Kidney epithelial cell (primary cell): ENCODE results near the gene BMPR1A. TPM values are rescaled to one million over a fixed set of nuclear protein-coding genes. Genes with fewer than 3 reads are reported as not detected.

Experiments used
- DNase-seq: peaks from one replicate; pipeline ENCODE4 v3.0.0-alpha.2; 2010; ENCODE audit warnings: low read depth
- H3K27me3 ChIP-seq: 2 replicates; pipeline ENCODE4 v1.6.0; 2011; ENCODE audit warnings: low read length; ENCODE audit not compliant: control insufficient read depth, insufficient read depth
- H3K36me3 ChIP-seq: 2 replicates; pipeline ENCODE4 v1.5.1; 2011; ENCODE audit warnings: low read length; ENCODE audit not compliant: control insufficient read depth, insufficient read depth
- H3K4me3 ChIP-seq: 2 replicates; pipeline ENCODE4 v1.5.1; 2011; ENCODE audit warnings: low read depth, mild to moderate bottlenecking, control low read depth, low read length
- CTCF ChIP-seq: IDR thresholded peaks from 2 replicates; pipeline ENCODE4 v1.5.1; 2011; ENCODE audit warnings: mild to moderate bottlenecking, moderate library complexity, low read length, control low read depth, inconsistent platforms; ENCODE audit not compliant: insufficient read depth, poor library complexity, severe bottlenecking
- total RNA-seq: library from RNA; depleted of rRNA; stranded (reverse); fragments of >200 nt; gene quantifications from 2 replicates; pipeline ENCODE4 v1.2.3, GENCODE V29; 2015

The BMPR1A gene
- total RNA-seq, 1 donor from 2014 or later: 38.1 TPM

- Histone ChIP-seq H3K27me3 (no peaks in the 10 kb centered on the region), H3K4me3 (no peak overlapping the region), H3K36me3 (no peaks in the 10 kb centered on the region)
- no peak for TF ChIP-seq CTCF
- DNase-seq: no peak
Measured at GRCh38 chr10:86792461-86793167, 36.2 kb downstream of the BMPR1A start.

GRCh38 chr10:86793696-86794095, 37.3 kb downstream of the BMPR1A start:
- Histone ChIP-seq H3K4me3 (no peak overlapping the region), H3K36me3 (no peaks in the 10 kb centered on the region), H3K27me3 (no peaks in the 10 kb centered on the region)
- DNase-seq: no peak
- TF ChIP-seq CTCF: no peak

- no peaks in the 10 kb centered on the region for H3K27me3 ChIP-seq
- no peak for TF ChIP-seq CTCF
- peak; percentile 26 for DNase-seq
Measured at GRCh38 chr10:86795353-86795752, 38.9 kb downstream of the BMPR1A start.

GRCh38 chr10:86798025-86798424, 41.6 kb downstream of the BMPR1A start:
- Histone ChIP-seq H3K27me3 (no peaks in the 10 kb centered on the region), H3K4me3 (no peak overlapping the region), H3K36me3 (no peaks in the 10 kb centered on the region)
- no peak for TF ChIP-seq CTCF
- no peak for DNase-seq

More at GRCh38 chr10:86795353-86795752, 38.9 kb downstream of the BMPR1A start:
- H3K36me3 ChIP-seq: no peaks in the 10 kb centered on the region
- no peak overlapping the region for H3K4me3 ChIP-seq

- TF ChIP-seq CTCF: no peak
- DNase-seq: no peak
- Histone ChIP-seq H3K4me3 (no peak overlapping the region), H3K36me3 (no peaks in the 10 kb centered on the region), H3K27me3 (no peaks in the 10 kb centered on the region)
Measured at GRCh38 chr10:86798611-86799010, 42.2 kb downstream of the BMPR1A start.

- no peak for TF ChIP-seq CTCF
- Histone ChIP-seq H3K4me3 (no peak overlapping the region), H3K27me3 (no peaks in the 10 kb centered on the region), H3K36me3 (no peaks in the 10 kb centered on the region)
- DNase-seq: no peak
Measured at GRCh38 chr10:86799188-86799845, 42.9 kb downstream of the BMPR1A start.
